ENCODE data around the gene GALNT18.

GRCh38 chr11:11552529-11553087 lies 69.2 kb downstream of the GALNT18 start:
- no peak for TF ChIP-seq CTCF (conservative IDR thresholded peaks at IDR 0.05)
- TF ChIP-seq ZFX (IDR thresholded peaks at IDR 0.05), result no peak
